ENCODE measurements around the gene TMEM164. TPM values are rescaled to one million over a fixed set of nuclear protein-coding genes. Genes with fewer than 3 reads are reported as not detected.

TMEM164 gene
- total RNA-seq, 1 donor from 2014 or later, result 8.4 TPM

DNA sequence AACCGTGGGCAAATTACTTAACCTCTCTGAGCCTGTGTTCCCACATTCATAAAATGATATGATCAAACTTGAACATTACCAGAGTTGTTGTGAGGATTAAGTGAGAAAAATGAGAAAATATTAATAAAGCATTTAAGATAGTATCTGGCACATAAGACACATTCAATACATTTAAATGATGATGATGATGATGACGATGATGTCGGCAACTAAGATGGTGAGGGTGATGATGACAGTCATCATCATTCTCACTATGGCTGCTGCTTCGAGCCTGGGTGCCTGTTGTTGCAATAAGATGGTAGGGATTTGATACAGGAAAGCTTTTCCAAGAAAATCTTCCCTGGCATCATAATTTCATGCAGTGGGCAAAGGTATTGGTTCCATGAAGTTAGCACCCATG lies 11.1 kb downstream of the TMEM164 start:
- TF ChIP-seq, protein P1, sequence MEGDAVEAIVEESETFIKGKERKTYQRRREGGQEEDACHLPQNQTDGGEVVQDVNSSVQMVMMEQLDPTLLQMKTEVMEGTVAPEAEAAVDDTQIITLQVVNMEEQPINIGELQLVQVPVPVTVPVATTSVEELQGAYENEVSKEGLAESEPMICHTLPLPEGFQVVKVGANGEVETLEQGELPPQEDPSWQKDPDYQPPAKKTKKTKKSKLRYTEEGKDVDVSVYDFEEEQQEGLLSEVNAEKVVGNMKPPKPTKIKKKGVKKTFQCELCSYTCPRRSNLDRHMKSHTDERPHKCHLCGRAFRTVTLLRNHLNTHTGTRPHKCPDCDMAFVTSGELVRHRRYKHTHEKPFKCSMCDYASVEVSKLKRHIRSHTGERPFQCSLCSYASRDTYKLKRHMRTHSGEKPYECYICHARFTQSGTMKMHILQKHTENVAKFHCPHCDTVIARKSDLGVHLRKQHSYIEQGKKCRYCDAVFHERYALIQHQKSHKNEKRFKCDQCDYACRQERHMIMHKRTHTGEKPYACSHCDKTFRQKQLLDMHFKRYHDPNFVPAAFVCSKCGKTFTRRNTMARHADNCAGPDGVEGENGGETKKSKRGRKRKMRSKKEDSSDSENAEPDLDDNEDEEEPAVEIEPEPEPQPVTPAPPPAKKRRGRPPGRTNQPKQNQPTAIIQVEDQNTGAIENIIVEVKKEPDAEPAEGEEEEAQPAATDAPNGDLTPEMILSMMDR (conservative IDR thresholded peaks at IDR 0.05; ENCODE audit: low read depth, low read length), result no peak
- no peak overlapping the region for H3K4me3 ChIP-seq (ENCODE audit: low read depth, low read length)

GRCh38 chrX:110015032-110015431 lies 12.1 kb downstream of the TMEM164 start:
- H3K4me3 ChIP-seq (ENCODE audit: low read depth, low read length), result no peak overlapping the region
- DNase-seq (ENCODE audit: low read depth), result no peak
- TF ChIP-seq, protein P1 (conservative IDR thresholded peaks at IDR 0.05; ENCODE audit: low read depth, low read length), result no peak

More for the DNA sequence above, 11.1 kb downstream of the TMEM164 start:
- no peak for DNase-seq (ENCODE audit: low read depth)

DNA sequence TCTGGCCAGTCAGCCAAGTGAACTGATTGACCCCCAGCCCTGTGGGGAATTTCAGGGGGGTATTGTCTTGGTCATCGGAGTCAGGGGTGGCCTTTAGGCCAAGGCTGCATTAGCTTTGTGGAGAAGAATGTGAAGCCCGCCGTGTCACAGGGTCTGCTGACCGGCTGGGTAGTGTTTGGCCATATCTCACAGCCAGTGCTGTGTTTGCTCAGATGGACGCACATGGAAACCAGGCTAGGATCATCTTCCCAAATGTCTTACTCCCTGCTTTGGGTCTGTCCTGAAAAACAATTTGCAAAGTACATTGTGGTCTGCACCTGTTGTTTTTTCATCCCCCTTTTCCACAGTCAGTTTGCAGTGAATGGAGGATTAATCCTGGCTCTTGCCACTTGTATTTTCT lies 13.0 kb downstream of the TMEM164 start:
- DNase-seq (ENCODE audit: low read depth), result no peak
- TF ChIP-seq, protein P1 (conservative IDR thresholded peaks at IDR 0.05; ENCODE audit: low read depth, low read length), result no peak
- no peak overlapping the region for H3K4me3 ChIP-seq (ENCODE audit: low read depth, low read length)

DNA sequence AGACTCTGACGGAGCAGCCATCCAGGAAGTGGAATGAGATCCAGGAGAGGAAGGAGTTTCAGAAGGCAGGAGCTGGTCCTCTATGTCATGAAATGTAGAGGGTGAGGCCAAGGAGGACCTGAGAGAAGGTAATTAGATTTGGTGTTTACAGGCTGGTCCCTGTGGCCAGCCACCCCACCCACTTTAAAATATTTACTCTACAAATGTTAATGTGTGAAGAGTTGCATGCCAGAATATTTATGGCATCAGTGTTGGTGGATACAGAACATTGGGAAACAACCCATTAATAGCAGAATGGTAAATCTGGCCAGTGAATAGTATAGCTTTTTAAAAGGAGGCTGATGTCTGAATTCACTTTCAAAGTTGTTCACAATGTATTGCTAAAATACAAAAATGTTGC lies 17.6 kb downstream of the TMEM164 start:
- TF ChIP-seq, protein P1 (conservative IDR thresholded peaks at IDR 0.05; ENCODE audit: low read depth, low read length), result no peak
- DNase-seq (ENCODE audit: low read depth), result no peak
- H3K4me3 ChIP-seq (ENCODE audit: low read depth, low read length), result no peak overlapping the region

DNA sequence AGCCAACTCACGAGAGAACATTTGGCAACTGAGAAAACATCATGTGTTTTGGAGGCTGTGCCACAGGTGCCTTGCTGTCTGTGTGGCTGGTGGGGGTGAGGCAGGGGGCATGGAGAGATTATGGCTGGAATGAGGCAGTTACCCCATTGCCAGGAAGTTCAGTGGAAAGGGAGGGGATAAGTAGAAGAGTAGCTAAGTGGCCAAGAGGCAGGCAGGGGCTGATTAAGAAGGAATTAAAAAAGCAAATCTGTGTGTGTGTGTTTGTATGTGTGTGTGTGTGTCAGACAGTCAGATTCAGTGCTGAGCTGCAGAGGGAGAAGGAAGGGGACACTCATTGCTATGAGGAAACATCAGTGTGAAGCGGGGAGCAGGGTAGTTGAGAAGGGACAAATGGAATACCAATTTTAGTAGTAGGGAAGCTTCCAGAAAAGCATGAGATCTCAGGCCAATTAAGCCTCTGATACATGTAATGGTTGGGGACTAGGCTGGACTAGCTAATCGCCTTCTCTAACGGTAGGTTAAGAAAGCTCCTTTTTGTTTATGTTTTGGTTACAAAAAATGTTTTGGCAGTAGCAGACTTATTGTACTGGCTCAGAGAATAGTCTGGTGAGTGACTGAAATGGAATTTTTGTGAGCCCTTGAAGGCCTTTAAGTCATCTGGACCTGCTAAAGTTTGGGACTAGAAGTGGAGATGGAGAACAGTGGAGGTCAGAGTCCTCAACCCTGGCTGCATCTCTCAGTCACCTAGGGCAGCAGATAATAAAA lies 18.5 kb downstream of the TMEM164 start:
- H3K4me3 ChIP-seq (ENCODE audit: low read depth, low read length), result no peak overlapping the region
- DNase-seq (ENCODE audit: low read depth), result no peak
- TF ChIP-seq, protein P1 (conservative IDR thresholded peaks at IDR 0.05; ENCODE audit: low read depth, low read length), result no peak

- TF ChIP-seq, protein P1 (conservative IDR thresholded peaks at IDR 0.05; ENCODE audit: low read depth, low read length), result no peak
- H3K4me3 ChIP-seq (ENCODE audit: low read depth, low read length), result no peak overlapping the region
- DNase-seq (ENCODE audit: low read depth), result no peak
Observed at GRCh38 chrX:110022599-110023448, 19.9 kb downstream of the TMEM164 start.
